Suppressor macrophage (primary cell): ENCODE results near the gene BMPR1A.
"Not testable (repeated sequence)": the region's sequence is repeated elsewhere in the genome, so short reads cannot be mapped to it uniquely, and the experiment has no call there.

Source experiments
- DNase-seq, 4 experiments: peaks; one replicate each; pipeline ENCODE4 v3.0.0-alpha.2; 2020 to 2022

The BMPR1A gene

GRCh38 chr10:86730227-86730626, 26.2 kb upstream of the BMPR1A start:
- no peak for DNase-seq

- DNase-seq = no peak
Measured at GRCh38 chr10:86732771-86733170, 23.6 kb upstream of the BMPR1A start.

GRCh38 chr10:86733260-86733671, 23.2 kb upstream of the BMPR1A start:
- no peak for DNase-seq

GRCh38 chr10:86734207-86734988, 22.0 kb upstream of the BMPR1A start:
- DNase-seq = peak in 2 of 4 experiments; percentile 16 to 26

GRCh38 chr10:86735278-86735677, 21.1 kb upstream of the BMPR1A start:
- DNase-seq = not testable (repeated sequence)

- DNase-seq = no peak
Measured at GRCh38 chr10:86742230-86742629, 14.2 kb upstream of the BMPR1A start.

GRCh38 chr10:86744067-86744725, 12.2 kb upstream of the BMPR1A start:
- DNase-seq = peak; percentile 6 to 58 (median 42)

GRCh38 chr10:86747796-86748581, 8.4 kb upstream of the BMPR1A start:
- no peak for DNase-seq

- DNase-seq = no peak
Measured at GRCh38 chr10:86749854-86750253, 6.6 kb upstream of the BMPR1A start.

- no peak for DNase-seq
Measured at GRCh38 chr10:86751477-86751876, 4.9 kb upstream of the BMPR1A start.

- DNase-seq = no peak
Measured at GRCh38 chr10:86752311-86752710, 4.1 kb upstream of the BMPR1A start.

GRCh38 chr10:86753051-86753450, 3.4 kb upstream of the BMPR1A start:
- DNase-seq = no peak

GRCh38 chr10:86753638-86754434, 2.6 kb upstream of the BMPR1A start:
- DNase-seq = no peak

GRCh38 chr10:86755454-86755739, 1.0 kb upstream of the BMPR1A start:
- DNase-seq = no peak

GRCh38 chr10:86755740-86756510, 494 bp upstream of the BMPR1A start:
- peak; percentile 86 to 95 (median 90) for DNase-seq

GRCh38 chr10:86757113-86757972, 924 bp downstream of the BMPR1A start:
- DNase-seq = peak in 1 of 4 experiments; percentile 6

GRCh38 chr10:86758189-86759072, 2.0 kb downstream of the BMPR1A start:
- DNase-seq = no peak

- DNase-seq = peak in 1 of 4 experiments; percentile 23
Measured at GRCh38 chr10:86759073-86759672, 2.8 kb downstream of the BMPR1A start.

GRCh38 chr10:86763404-86763803, 7.0 kb downstream of the BMPR1A start:
- no peak for DNase-seq
